Stimulated activated memory B cell treated with anti-CD40 and anti-IgM and Interleukin-4, amounts not matched to agents 10 μg/mL and 1 μg/mL and 100 μg/mL, for 72 hours (primary cell): Measurements from ENCODE around the gene ADAMTS2.

Experiments
- ATAC-seq: fragments of 150-1000 bp; cut with Tn5 transposase; 2 replicates; pipeline ENCODE4 v1.10.0; 2021
- H3K27ac Mint-ChIP-seq: one replicate; pipeline ENCODE4 v1.8.0; 2022; ENCODE audit warnings: mild to moderate bottlenecking, mixed read lengths
- H3K27me3 Mint-ChIP-seq: one replicate; pipeline ENCODE4 v1.8.0; 2022; ENCODE audit warnings: mixed read lengths
- H3K36me3 Mint-ChIP-seq: one replicate; pipeline ENCODE4 v1.8.0; 2022; ENCODE audit warnings: mixed read lengths
- H3K4me1 Mint-ChIP-seq: one replicate; pipeline ENCODE4 v1.8.0; 2022; ENCODE audit warnings: mixed read lengths
- H3K4me3 Mint-ChIP-seq: one replicate; pipeline ENCODE4 v1.8.0; 2022; ENCODE audit warnings: mild to moderate bottlenecking, moderate library complexity, mixed read lengths
- H3K9me3 Mint-ChIP-seq: one replicate; pipeline ENCODE4 v1.8.0; 2022; ENCODE audit warnings: mixed read lengths

Gene ADAMTS2

GRCh38 chr5:179208706-179209358, 136.4 kb downstream of the ADAMTS2 start:
- H3K4me3 Mint-ChIP-seq: no peak overlapping the region
- peaks cover 37% of the 10 kb centered on the region for H3K27me3 Mint-ChIP-seq
- no peak overlapping the region for H3K27ac Mint-ChIP-seq
- no peak for ATAC-seq
- no peaks in the 10 kb centered on the region for H3K4me1 Mint-ChIP-seq
- no peaks in the 10 kb centered on the region for H3K36me3 Mint-ChIP-seq
- H3K9me3 Mint-ChIP-seq: no peaks in the 10 kb centered on the region

GRCh38 chr5:179207920-179208705, 137.1 kb downstream of the ADAMTS2 start:
- no peaks in the 10 kb centered on the region for H3K9me3 Mint-ChIP-seq
- no peaks in the 10 kb centered on the region for H3K36me3 Mint-ChIP-seq
- ATAC-seq: no peak
- H3K4me3 Mint-ChIP-seq: no peak overlapping the region
- H3K27me3 Mint-ChIP-seq: peaks cover 37% of the 10 kb centered on the region
- H3K4me1 Mint-ChIP-seq: no peaks in the 10 kb centered on the region
- H3K27ac Mint-ChIP-seq: no peak overlapping the region

GRCh38 chr5:179207470-179207869, 137.8 kb downstream of the ADAMTS2 start:
- Mint-ChIP-seq H3K36me3 (no peaks in the 10 kb centered on the region), H3K27me3 (peaks cover 40% of the 10 kb centered on the region), H3K27ac (no peak overlapping the region), H3K4me3 (no peak overlapping the region), H3K4me1 (no peaks in the 10 kb centered on the region), H3K9me3 (no peaks in the 10 kb centered on the region)
- ATAC-seq: no peak

- no peak overlapping the region for H3K27ac Mint-ChIP-seq
- no peaks in the 10 kb centered on the region for H3K9me3 Mint-ChIP-seq
- H3K4me1 Mint-ChIP-seq: no peaks in the 10 kb centered on the region
- H3K27me3 Mint-ChIP-seq: peaks cover 35% of the 10 kb centered on the region
- no peak overlapping the region for H3K4me3 Mint-ChIP-seq
- H3K36me3 Mint-ChIP-seq: no peaks in the 10 kb centered on the region
- ATAC-seq: no peak
Measured at GRCh38 chr5:179206366-179206765, 138.9 kb downstream of the ADAMTS2 start.

GRCh38 chr5:179205277-179205676, 140.0 kb downstream of the ADAMTS2 start:
- Mint-ChIP-seq H3K9me3 (no peaks in the 10 kb centered on the region), H3K36me3 (no peaks in the 10 kb centered on the region), H3K27me3 (peaks cover 24% of the 10 kb centered on the region), H3K4me1 (no peaks in the 10 kb centered on the region), H3K27ac (no peak overlapping the region), H3K4me3 (no peak overlapping the region)
- ATAC-seq: no peak

- Mint-ChIP-seq H3K4me3 (no peak overlapping the region), H3K9me3 (no peaks in the 10 kb centered on the region)
Measured at GRCh38 chr5:179204572-179204971, 140.7 kb downstream of the ADAMTS2 start.

GRCh38 chr5:179203248-179203647, 142.0 kb downstream of the ADAMTS2 start:
- Mint-ChIP-seq H3K27me3 (peaks cover 19% of the 10 kb centered on the region), H3K36me3 (no peaks in the 10 kb centered on the region), H3K9me3 (no peaks in the 10 kb centered on the region), H3K4me3 (no peak overlapping the region), H3K4me1 (no peaks in the 10 kb centered on the region), H3K27ac (no peak overlapping the region)
- ATAC-seq: no peak

More at GRCh38 chr5:179204572-179204971, 140.7 kb downstream of the ADAMTS2 start:
- no peak overlapping the region for H3K27ac Mint-ChIP-seq
- no peak for ATAC-seq
- no peaks in the 10 kb centered on the region for H3K4me1 Mint-ChIP-seq
- H3K27me3 Mint-ChIP-seq: peaks cover 19% of the 10 kb centered on the region
- no peaks in the 10 kb centered on the region for H3K36me3 Mint-ChIP-seq

- no peak overlapping the region for H3K27ac Mint-ChIP-seq
Measured at GRCh38 chr5:179201986-179202385, 143.3 kb downstream of the ADAMTS2 start.

GRCh38 chr5:179199246-179199645, 146.0 kb downstream of the ADAMTS2 start:
- no peaks in the 10 kb centered on the region for H3K4me1 Mint-ChIP-seq
- no peak overlapping the region for H3K27ac Mint-ChIP-seq
- H3K4me3 Mint-ChIP-seq: no peak overlapping the region
- H3K9me3 Mint-ChIP-seq: no peaks in the 10 kb centered on the region
- peaks cover 8% of the 10 kb centered on the region for H3K27me3 Mint-ChIP-seq
- ATAC-seq: no peak
- H3K36me3 Mint-ChIP-seq: no peaks in the 10 kb centered on the region

More at GRCh38 chr5:179201986-179202385, 143.3 kb downstream of the ADAMTS2 start:
- Mint-ChIP-seq H3K4me1 (no peaks in the 10 kb centered on the region), H3K4me3 (no peak overlapping the region), H3K36me3 (no peaks in the 10 kb centered on the region), H3K9me3 (no peaks in the 10 kb centered on the region), H3K27me3 (peaks cover 19% of the 10 kb centered on the region)
- ATAC-seq: no peak

GRCh38 chr5:179198825-179199224, 146.4 kb downstream of the ADAMTS2 start:
- no peak for ATAC-seq
- Mint-ChIP-seq H3K9me3 (no peaks in the 10 kb centered on the region), H3K27me3 (peaks cover 8% of the 10 kb centered on the region), H3K27ac (no peak overlapping the region), H3K4me3 (no peak overlapping the region), H3K36me3 (no peaks in the 10 kb centered on the region), H3K4me1 (no peaks in the 10 kb centered on the region)

- no peaks in the 10 kb centered on the region for H3K9me3 Mint-ChIP-seq
- no peaks in the 10 kb centered on the region for H3K27me3 Mint-ChIP-seq
- ATAC-seq: no peak
- H3K4me1 Mint-ChIP-seq: no peaks in the 10 kb centered on the region
- H3K36me3 Mint-ChIP-seq: no peaks in the 10 kb centered on the region
- no peak overlapping the region for H3K27ac Mint-ChIP-seq
- H3K4me3 Mint-ChIP-seq: no peak overlapping the region
Measured at GRCh38 chr5:179196405-179197079, 148.7 kb downstream of the ADAMTS2 start.

GRCh38 chr5:179195561-179196404, 149.5 kb downstream of the ADAMTS2 start:
- Mint-ChIP-seq H3K9me3 (no peaks in the 10 kb centered on the region), H3K36me3 (no peaks in the 10 kb centered on the region), H3K27ac (no peak overlapping the region), H3K4me1 (no peaks in the 10 kb centered on the region), H3K27me3 (no peaks in the 10 kb centered on the region), H3K4me3 (no peak overlapping the region)
- ATAC-seq: no peak

- H3K27ac Mint-ChIP-seq: no peak overlapping the region
- ATAC-seq: no peak
- no peaks in the 10 kb centered on the region for H3K36me3 Mint-ChIP-seq
- H3K9me3 Mint-ChIP-seq: no peaks in the 10 kb centered on the region
- H3K27me3 Mint-ChIP-seq: no peaks in the 10 kb centered on the region
- no peaks in the 10 kb centered on the region for H3K4me1 Mint-ChIP-seq
- no peak overlapping the region for H3K4me3 Mint-ChIP-seq
Measured at GRCh38 chr5:179194941-179195381, 150.3 kb downstream of the ADAMTS2 start.

- no peaks in the 10 kb centered on the region for H3K4me1 Mint-ChIP-seq
- ATAC-seq: no peak
- H3K9me3 Mint-ChIP-seq: no peaks in the 10 kb centered on the region
- H3K27ac Mint-ChIP-seq: no peak overlapping the region
- no peaks in the 10 kb centered on the region for H3K27me3 Mint-ChIP-seq
- H3K4me3 Mint-ChIP-seq: no peak overlapping the region
- H3K36me3 Mint-ChIP-seq: no peaks in the 10 kb centered on the region
Measured at GRCh38 chr5:179194201-179194910, 150.9 kb downstream of the ADAMTS2 start.
